GM18502 (cell line): ENCODE data around the gene ALS2.
"Not testable (repeated sequence)": the region's sequence is repeated elsewhere in the genome, so short reads cannot be mapped to it uniquely, and the experiment has no call there.

Source experiments
- ATAC-seq: cut with Tn5 transposase; IDR thresholded peaks from one replicate; pipeline ENCODE4 v1.9.1; 2021; ENCODE audit warnings: mild to moderate bottlenecking; ENCODE audit not compliant: unreplicated experiment, poor library complexity

ALS2 gene

GRCh38 chr2:201795607-201796477 is 15.1 kb upstream of the ALS2 start:
- ATAC-seq = no peak

- no peak for ATAC-seq
These were observed 13.6 kb upstream of the ALS2 start for GRCh38 chr2:201794294-201794693.

- no peak for ATAC-seq
These were observed 12.9 kb upstream of the ALS2 start for GRCh38 chr2:201793631-201794030.

GRCh38 chr2:201790989-201791388 is 10.3 kb upstream of the ALS2 start:
- no peak for ATAC-seq

- no peak for ATAC-seq
These were observed 9.6 kb upstream of the ALS2 start for GRCh38 chr2:201790291-201790690.

- ATAC-seq = no peak
These were observed 8.7 kb upstream of the ALS2 start for GRCh38 chr2:201789395-201789794.

- no peak for ATAC-seq
These were observed 7.6 kb upstream of the ALS2 start for GRCh38 chr2:201788371-201788770.

- no peak for ATAC-seq
These were observed 5.7 kb upstream of the ALS2 start for GRCh38 chr2:201786471-201786870.

GRCh38 chr2:201785135-201785534 is 4.4 kb upstream of the ALS2 start:
- ATAC-seq = no peak

- no peak for ATAC-seq
These were observed 3.8 kb upstream of the ALS2 start for GRCh38 chr2:201784563-201784962.

- peak; percentile 2 for ATAC-seq
These were observed 871 bp upstream of the ALS2 start for GRCh38 chr2:201781557-201782051.

GRCh38 chr2:201779901-201780673 is 646 bp downstream of the ALS2 start:
- ATAC-seq = peak; percentile 9

GRCh38 chr2:201777869-201778268 is 2.9 kb downstream of the ALS2 start:
- no peak for ATAC-seq

- ATAC-seq = no peak
These were observed 3.7 kb downstream of the ALS2 start for GRCh38 chr2:201777043-201777442.

- ATAC-seq = no peak
These were observed 5.4 kb downstream of the ALS2 start for GRCh38 chr2:201775326-201775725.

- ATAC-seq = no peak
These were observed 6.2 kb downstream of the ALS2 start for GRCh38 chr2:201774546-201774945.

GRCh38 chr2:201773990-201774389 is 6.7 kb downstream of the ALS2 start:
- ATAC-seq = no peak

GRCh38 chr2:201769666-201770373 is 10.9 kb downstream of the ALS2 start:
- no peak for ATAC-seq

GRCh38 chr2:201768918-201769317 is 11.8 kb downstream of the ALS2 start:
- ATAC-seq = no peak

- ATAC-seq = no peak
These were observed 14.9 kb downstream of the ALS2 start for GRCh38 chr2:201765799-201766198.

- ATAC-seq = not testable (repeated sequence)
These were observed 16.3 kb downstream of the ALS2 start for GRCh38 chr2:201764469-201764868.
